HepG2 (cell line): Measurements from ENCODE around the gene GCH1. TPM values are rescaled to one million over a fixed set of nuclear protein-coding genes. Genes with fewer than 3 reads are reported as not detected.

Experiments used
- ATAC-seq: fragments of 200-7000 bp; cut with Tn5 transposase; 3 replicates; pipeline ENCODE4 v1.9.1; 2020; ENCODE audit warnings: mild to moderate bottlenecking, moderate library complexity
- BruUV-seq: library from RNA; stranded (reverse); fragments of 400-500 nt; replicated peaks from 2 replicates; lab custom pipeline; 2021; lab: Mats Ljungman, UMichigan
- CTCF ChIA-PET: fragments of 300-600 bp; formaldehyde crosslinking; extraction: SDS; loops from one replicate; lab custom pipeline; 2021; ENCODE audit warnings: low total read pairs, inconsistent platforms, low intra/inter-chr PET ratio; lab: Yijun Ruan, JAX
- POLR2A ChIA-PET: fragments of 350-600 bp; sonication (Branson Sonifier 250); formaldehyde crosslinking; loops from one replicate; lab custom pipeline; 2020; ENCODE audit warnings: antibody characterized with exemption, inconsistent platforms; lab: Yijun Ruan, JAX
- DNase-seq: peaks from one replicate; pipeline ENCODE4 v3.0.0-alpha.2; 2015; ENCODE audit warnings: low spot score
- FAIRE-seq: peaks from 3 replicates; lab custom pipeline; 2011; peaks lifted over from hg19 to GRCh38; lab: Jason Lieb, UNC
- H2AFZ ChIP-seq: one replicate; pipeline ENCODE4 v1.6.1; 2011; ENCODE audit warnings: low read length, inconsistent platforms
- H3K27ac ChIP-seq: fragments of 300-600 bp; 3 replicates; pipeline ENCODE4 v1.8.0; 2011; ENCODE audit warnings: mixed run types, mild to moderate bottlenecking, mixed read lengths, low read length, inconsistent platforms; ENCODE audit not compliant: insufficient read depth; ENCODE audit errors: extremely low read length
- H3K27me3 ChIP-seq, 2 experiments: fragments of 200-600 bp in 1 of 2; 2 replicates in 1 of 2; 3 replicates in 1 of 2; pipeline versions ENCODE4 v1.6.0 to v1.8.0; 2011; ENCODE audit warnings: low read length in 2 of 2, mild to moderate bottlenecking in 2 of 2, moderate library complexity in 2 of 2, inconsistent platforms in 1 of 2; ENCODE audit not compliant: insufficient read depth in 2 of 2, control insufficient read depth in 1 of 2
- H3K36me3 ChIP-seq, 2 experiments: fragments of 200-600 bp in 1 of 2; replicated peaks in 1 of 2; 2 replicates in 1 of 2; 3 replicates in 1 of 2; pipeline versions ENCODE4 v1.5.1 to v1.8.0; 2011; ENCODE audit warnings: low read length in 2 of 2, inconsistent platforms in 1 of 2; ENCODE audit not compliant: insufficient read depth in 2 of 2, control insufficient read depth in 1 of 2
- H3K4me1 ChIP-seq: 2 replicates; pipeline ENCODE4 v1.5.1; 2012; ENCODE audit warnings: low read length, inconsistent platforms; ENCODE audit not compliant: insufficient read depth
- H3K4me2 ChIP-seq: 2 replicates; pipeline ENCODE4 v1.6.0; 2011; ENCODE audit warnings: low read depth, low read length, inconsistent platforms
- H3K4me3 ChIP-seq, 3 experiments: fragments of 200-600 bp in 1 of 3; sonication (generic), shearing (Covaris generic) in 1 of 3; replicated peaks in 1 of 3; 2 replicates each; pipeline ENCODE4 v1.5.1; 2011 to 2016; ENCODE audit warnings: low read length in 3 of 3, inconsistent platforms in 2 of 3, low read depth in 2 of 3, mild to moderate bottlenecking in 2 of 3, control low read depth in 1 of 3, mixed read lengths in 1 of 3; ENCODE audit not compliant: insufficient read depth in 1 of 3
- H3K79me2 ChIP-seq: one replicate; pipeline ENCODE4 v1.6.1; 2011; ENCODE audit warnings: low read length, inconsistent platforms; ENCODE audit not compliant: insufficient read depth
- H3K9ac ChIP-seq: 2 replicates; pipeline ENCODE4 v1.6.0; 2011; ENCODE audit warnings: mild to moderate bottlenecking, low read depth, low read length, inconsistent platforms; ENCODE audit not compliant: insufficient read depth
- H3K9me3 ChIP-seq: 2 replicates; pipeline ENCODE4 v1.5.1; 2012; ENCODE audit warnings: mild to moderate bottlenecking, low read length
- H4K20me1 ChIP-seq: 2 replicates; pipeline ENCODE4 v1.6.0; 2011; ENCODE audit warnings: inconsistent platforms, mild to moderate bottlenecking, low read length, moderate library complexity; ENCODE audit not compliant: insufficient read depth
- CBFB ChIP-seq: sonication (generic); formaldehyde crosslinking; IDR thresholded peaks from 2 replicates; pipeline ENCODE4 v1.4.0; 2020; ENCODE audit warnings: missing genetic modification reagents
- EEA1 ChIP-seq: sonication (generic); formaldehyde crosslinking; IDR thresholded peaks from 2 replicates; pipeline ENCODE4 v1.5.1; 2020; ENCODE audit warnings: mild to moderate bottlenecking, missing genetic modification reagents, borderline replicate concordance
- ERF ChIP-seq: IDR thresholded peaks from 2 replicates; pipeline ENCODE4 v1.6.1; 2018; ENCODE audit warnings: missing biosample characterization, missing genetic modification reagents
- HNRNPUL1 ChIP-seq: fragments of 200-400 bp; formaldehyde crosslinking; IDR thresholded peaks from 2 replicates; pipeline ENCODE4 v1.6.1; 2017; ENCODE audit warnings: low read depth, mild to moderate bottlenecking, low read length, moderate library complexity
- LCORL ChIP-seq, 2 experiments: fragments of 450-650 bp in 1 of 2; sonication (generic) in 1 of 2; formaldehyde crosslinking in 1 of 2; IDR thresholded peaks; 2 replicates each; pipeline versions ENCODE4 v1.5.0 to v1.6.1; 2017 to 2020; ENCODE audit warnings: antibody characterized with exemption in 1 of 2, missing genetic modification reagents in 1 of 2
- MXI1 ChIP-seq: IDR thresholded peaks from 3 replicates; pipeline ENCODE4 v1.6.1; 2012; ENCODE audit warnings: low read depth, low read length, inconsistent platforms, borderline replicate concordance
- RARA ChIP-seq: IDR thresholded peaks from 2 replicates; pipeline ENCODE4 v1.6.1; 2016; ENCODE audit warnings: missing genetic modification reagents, missing compliant biosample characterization
- SMARCC2 ChIP-seq: fragments of 450-650 bp; IDR thresholded peaks from 2 replicates; pipeline ENCODE4 v1.6.1; 2017; ENCODE audit warnings: antibody characterized with exemption, mild to moderate bottlenecking
- ZBTB25 ChIP-seq: IDR thresholded peaks from 2 replicates; pipeline ENCODE4 v1.6.1; 2018; ENCODE audit warnings: missing genetic modification reagents
- ZNF451 ChIP-seq: sonication (generic); formaldehyde crosslinking; IDR thresholded peaks from 2 replicates; pipeline ENCODE4 v1.5.0; 2020; ENCODE audit warnings: mild to moderate bottlenecking, missing genetic modification reagents
- ZNF691 ChIP-seq: sonication (generic); formaldehyde crosslinking; IDR thresholded peaks from 2 replicates; pipeline ENCODE4 v1.4.0; 2020; ENCODE audit warnings: missing genetic modification reagents, low read depth, mild to moderate bottlenecking, borderline replicate concordance
- ZNF773 ChIP-seq: sonication (generic); formaldehyde crosslinking; IDR thresholded peaks from 2 replicates; pipeline ENCODE4 v1.4.0; 2020; ENCODE audit warnings: missing genetic modification reagents, borderline replicate concordance
- ZNF775 ChIP-seq: sonication (generic); formaldehyde crosslinking; IDR thresholded peaks from 2 replicates; pipeline ENCODE4 v1.4.0; 2020; ENCODE audit warnings: missing genetic modification reagents, mild to moderate bottlenecking, moderate library complexity, borderline replicate concordance
- ZSCAN30 ChIP-seq: sonication (generic); formaldehyde crosslinking; IDR thresholded peaks from 2 replicates; pipeline ENCODE4 v1.5.0; 2020; ENCODE audit warnings: mild to moderate bottlenecking, missing genetic modification reagents
- WGBS: methylation state at CpG from one replicate; pipeline ENCODE4 v1.1.6; 2017; ENCODE audit warnings: low lambda C conversion rate; 5-methylcytosine and 5-hydroxymethylcytosine counted together
- in situ Hi-C: cut with HindIII; loops from 2 replicates; pipeline ENCODE4 v1.10.0; 2017; ENCODE audit warnings: low pct_unique_long_range_greater_than_20kb; ENCODE audit not compliant: extremely low pct_ligation_motif_present
- intact Hi-C: fragments of 100-400 bp; cut with micrococcal nuclease; formaldehyde crosslinking; loops from one replicate; pipeline ENCODE4 v1.10.0; 2022; ENCODE audit not compliant: unreplicated experiment
- polyA plus RNA-seq, 8 experiments: library from polyadenylated mRNA; depleted of rRNA in 3 of 8; stranded (reverse) in 7 of 8; unstranded in 1 of 8; fragments of >200 nt; fragmentation: Illumina TruSeq in 4 of 8; extraction: Trizol in 4 of 8; gene quantifications; 2 replicates each; pipeline versions ENCODE4 v1.2.1 to v1.2.3, GENCODE V29; 2011 to 2016; ENCODE audit warnings: low read depth in 4 of 8, missing spikeins in 1 of 8, mixed read lengths in 1 of 8; ENCODE audit not compliant: insufficient read depth in 1 of 8
- total RNA-seq, 5 experiments: library from RNA; depleted of rRNA; stranded (reverse); fragments of >200 nt; fragmentation: Illumina TruSeq; extraction: Trizol; gene quantifications; 2 replicates each; pipeline ENCODE4 v1.2.3, GENCODE V29; 2016; ENCODE audit warnings: low read depth in 1 of 5
- TF ChIP-seq, protein P1 (sequence below): sonication (generic); formaldehyde crosslinking; conservative IDR thresholded peaks from 2 replicates; pipeline ENCODE4 v1.5.0; 2020; ENCODE audit warnings: missing genetic modification reagents

GCH1 gene
- total and polyA plus RNA-seq, 2 of the 13 experiments (the other 11 are each of a cell fraction or from before 2014, with no cell fraction given) = 15.0 to 25.2 TPM

DNA sequence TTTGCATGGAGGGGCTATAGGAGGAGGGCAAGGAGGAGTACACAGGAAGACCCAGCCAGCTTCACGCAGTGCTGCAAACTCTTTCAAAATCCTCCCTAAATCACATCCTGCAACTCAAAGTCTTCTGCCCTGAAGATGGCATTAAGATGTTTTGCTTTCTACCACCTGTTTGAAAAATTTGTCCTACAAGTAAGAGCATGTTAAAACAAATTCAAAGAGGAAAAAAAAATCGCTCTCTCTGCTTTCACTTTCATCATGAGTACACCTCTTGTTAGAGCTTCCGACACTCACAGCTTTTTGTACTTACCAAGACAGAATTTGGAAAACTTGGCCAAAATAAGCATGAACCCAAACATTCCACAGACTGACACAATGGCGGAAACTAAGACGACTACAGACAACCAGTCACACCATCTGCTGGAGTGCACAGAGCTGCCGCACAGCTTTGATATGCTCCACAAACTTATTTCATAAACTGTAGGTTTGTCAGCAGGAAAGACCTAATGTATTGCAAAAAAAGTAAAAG is 21.3 kb downstream of the GCH1 start:
- Histone ChIP-seq H3K9ac (0 out of 2 replicates have a peak overlapping the region, but pooled peaks have one; percentile 2), H2AFZ (no peak overlapping the region)

GRCh38 chr14:54877703-54878021 is 25.0 kb downstream of the GCH1 start:
- in situ Hi-C loops = no loop called here
- no peaks in the 10 kb centered on the region for H4K20me1 ChIP-seq
- BruUV-seq = no TSS peak
- no peaks in the 10 kb centered on the region for H3K9me3 ChIP-seq
- no peak overlapping the region for H2AFZ ChIP-seq
- CTCF ChIA-PET = no interaction called here
- FAIRE-seq (no peak), DNase-seq (no peak), ATAC-seq (no peak)
- no peak overlapping the region for H3K4me2 ChIP-seq
- H3K36me3 ChIP-seq = no peaks in the 10 kb centered on the region; a peak in 1 of 5 replicates
- H3K9ac ChIP-seq = no peak overlapping the region
- intact Hi-C loops = no loop called here
- peaks cover 10% of the 10 kb centered on the region for H3K79me2 ChIP-seq
- H3K4me3 ChIP-seq = no peak overlapping the region
- H3K4me1 ChIP-seq = peaks cover 32% of the 10 kb centered on the region
- 88% methylated on average over 2 of the region's 3 CpGs for WGBS
- no peak overlapping the region for H3K27ac ChIP-seq
- H3K27me3 ChIP-seq = no peaks in the 10 kb centered on the region
- POLR2A ChIA-PET = no interaction called here
- TF ChIP-seq, protein P1, sequence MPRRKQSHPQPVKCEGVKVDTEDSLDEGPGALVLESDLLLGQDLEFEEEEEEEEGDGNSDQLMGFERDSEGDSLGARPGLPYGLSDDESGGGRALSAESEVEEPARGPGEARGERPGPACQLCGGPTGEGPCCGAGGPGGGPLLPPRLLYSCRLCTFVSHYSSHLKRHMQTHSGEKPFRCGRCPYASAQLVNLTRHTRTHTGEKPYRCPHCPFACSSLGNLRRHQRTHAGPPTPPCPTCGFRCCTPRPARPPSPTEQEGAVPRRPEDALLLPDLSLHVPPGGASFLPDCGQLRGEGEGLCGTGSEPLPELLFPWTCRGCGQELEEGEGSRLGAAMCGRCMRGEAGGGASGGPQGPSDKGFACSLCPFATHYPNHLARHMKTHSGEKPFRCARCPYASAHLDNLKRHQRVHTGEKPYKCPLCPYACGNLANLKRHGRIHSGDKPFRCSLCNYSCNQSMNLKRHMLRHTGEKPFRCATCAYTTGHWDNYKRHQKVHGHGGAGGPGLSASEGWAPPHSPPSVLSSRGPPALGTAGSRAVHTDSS = no peak
- no peak for TF ChIP-seq RARA (CRISPR knock-in tag)
- TF ChIP-seq MXI1 = no peak
- TF ChIP-seq ZNF451 (CRISPR knock-in tag) = no peak
- TF ChIP-seq SMARCC2 = no peak
- no peak for TF ChIP-seq HNRNPUL1
- no peak for TF ChIP-seq ZNF691 (CRISPR knock-in tag)

More for the DNA sequence above, 21.3 kb downstream of the GCH1 start:
- Histone ChIP-seq H3K4me2 (peak overlapping the region; percentile 44), H3K9me3 (no peaks in the 10 kb centered on the region), H3K79me2 (peaks cover 26% of the 10 kb centered on the region), H3K4me1 (peaks cover 35% of the 10 kb centered on the region), H3K27ac (peak overlapping the region; percentile 30), H3K36me3 (peaks cover 0 to 6% of the 10 kb centered on the region in 2 experiments; a peak in 2 of 5 replicates), H3K27me3 (no peaks in the 10 kb centered on the region), H3K4me3 (no peak overlapping the region), H4K20me1 (no peaks in the 10 kb centered on the region)
- intact Hi-C loops (no loop called here), in situ Hi-C loops (no loop called here)
- TF ChIP-seq CBFB (CRISPR knock-in tag) (no peak), ZBTB25 (CRISPR knock-in tag) (no peak), ZNF775 (CRISPR knock-in tag) (no peak), ZSCAN30 (no peak), ERF (CRISPR knock-in tag) (no peak), LCORL (IDR thresholded peaks at IDR 0.05) (no peak), LCORL (CRISPR knock-in tag; IDR thresholded peaks at IDR 0.05) (no peak), ZNF773 (no peak), EEA1 (CRISPR knock-in tag) (no peak)
- ATAC-seq = peak; percentile 40; the same call in 2 of the 3 replicates
- ChIA-PET POLR2A (no interaction called here), CTCF (no interaction called here)
- FAIRE-seq = no peak
- BruUV-seq = no TSS peak
- no peak for DNase-seq
- WGBS = 85% methylated on average over 6 of the region's 6 CpGs
